ENCODE data around the gene IL1RAP.
A peak's percentile ranks its signal among the peaks of the same experiment; 100 is the strongest.

DNA sequence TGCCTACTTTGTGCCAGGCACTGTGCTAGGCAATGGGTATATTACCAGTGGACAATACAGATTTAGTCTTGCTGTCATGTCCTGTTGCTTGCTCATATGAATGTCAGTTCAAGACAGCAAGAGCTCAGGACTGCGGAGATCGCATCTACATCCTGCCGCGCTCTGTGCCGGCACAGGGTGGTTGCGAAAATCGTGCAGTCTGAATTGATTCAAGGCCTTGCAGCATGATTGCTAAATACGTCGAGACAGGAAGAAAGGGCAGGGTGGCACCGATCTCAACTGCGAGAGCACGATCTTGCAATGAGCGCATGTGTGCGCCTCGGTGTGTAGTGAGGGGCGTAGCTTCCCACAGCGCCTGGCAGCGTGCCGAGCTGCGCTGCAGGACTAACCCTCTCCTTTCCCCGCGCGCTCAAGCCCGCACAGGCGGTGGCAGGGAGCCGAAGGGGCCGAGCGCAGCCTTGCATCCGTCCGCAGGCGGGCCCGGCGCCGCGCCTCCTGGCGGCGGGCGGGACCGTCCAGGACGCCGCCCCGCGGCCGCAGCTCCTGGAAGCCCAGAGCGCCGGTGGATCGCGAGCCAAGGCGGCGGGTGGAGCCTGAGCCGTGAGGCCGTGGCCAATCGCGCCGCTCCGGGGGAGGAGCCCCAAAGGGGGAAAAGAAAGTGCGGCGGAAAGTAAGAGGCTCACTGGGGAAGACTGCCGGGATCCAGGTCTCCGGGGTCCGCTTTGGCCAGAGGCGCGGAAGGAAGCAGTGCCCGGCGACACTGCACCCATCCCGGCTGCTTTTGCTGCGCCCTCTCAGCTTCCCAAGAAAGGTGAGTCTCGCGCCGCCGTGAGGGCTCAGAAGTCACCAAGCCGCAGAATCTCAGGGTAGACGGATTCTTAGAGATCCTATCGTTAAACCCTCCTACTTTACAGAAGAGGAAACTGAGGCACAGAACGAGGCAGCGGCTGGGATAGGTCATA, at the start of gene IL1RAP:
- no peak for TF ChIP-seq EZH2phosphoT487 (IDR thresholded peaks at IDR 0.05; ENCODE audit: borderline replicate concordance, low read depth, low read length)
- TF ChIP-seq, protein P1, sequence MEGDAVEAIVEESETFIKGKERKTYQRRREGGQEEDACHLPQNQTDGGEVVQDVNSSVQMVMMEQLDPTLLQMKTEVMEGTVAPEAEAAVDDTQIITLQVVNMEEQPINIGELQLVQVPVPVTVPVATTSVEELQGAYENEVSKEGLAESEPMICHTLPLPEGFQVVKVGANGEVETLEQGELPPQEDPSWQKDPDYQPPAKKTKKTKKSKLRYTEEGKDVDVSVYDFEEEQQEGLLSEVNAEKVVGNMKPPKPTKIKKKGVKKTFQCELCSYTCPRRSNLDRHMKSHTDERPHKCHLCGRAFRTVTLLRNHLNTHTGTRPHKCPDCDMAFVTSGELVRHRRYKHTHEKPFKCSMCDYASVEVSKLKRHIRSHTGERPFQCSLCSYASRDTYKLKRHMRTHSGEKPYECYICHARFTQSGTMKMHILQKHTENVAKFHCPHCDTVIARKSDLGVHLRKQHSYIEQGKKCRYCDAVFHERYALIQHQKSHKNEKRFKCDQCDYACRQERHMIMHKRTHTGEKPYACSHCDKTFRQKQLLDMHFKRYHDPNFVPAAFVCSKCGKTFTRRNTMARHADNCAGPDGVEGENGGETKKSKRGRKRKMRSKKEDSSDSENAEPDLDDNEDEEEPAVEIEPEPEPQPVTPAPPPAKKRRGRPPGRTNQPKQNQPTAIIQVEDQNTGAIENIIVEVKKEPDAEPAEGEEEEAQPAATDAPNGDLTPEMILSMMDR (conservative IDR thresholded peaks at IDR 0.05; ENCODE audit: low read length) = peak; percentile 71
